Stomach smooth muscle (tissue), 2 donors: ENCODE measurements around the gene APOB.

ENCODE experiments used
- H3K27ac ChIP-seq: one replicate; pipeline ENCODE4 v1.7.0; 2013; ENCODE audit warnings: mild to moderate bottlenecking, low read length, inconsistent platforms
- H3K27me3 ChIP-seq, 2 donors: one replicate each; pipeline ENCODE4 v1.7.0; 2013; ENCODE audit warnings: low read length in 2 of 2; ENCODE audit not compliant: insufficient read depth in 2 of 2, control insufficient read depth in 1 of 2
- H3K36me3 ChIP-seq, 2 donors: one replicate each; pipeline ENCODE4 v1.7.0; 2013; ENCODE audit warnings: low read length in 2 of 2; ENCODE audit not compliant: control insufficient read depth in 2 of 2, insufficient read depth in 2 of 2
- H3K4me1 ChIP-seq: one replicate; pipeline ENCODE4 v1.7.0; 2013; ENCODE audit warnings: low read length; ENCODE audit not compliant: control insufficient read depth, insufficient read depth
- H3K4me3 ChIP-seq, 2 donors: one replicate each; pipeline ENCODE4 v1.7.0; 2013; ENCODE audit warnings: low read length in 2 of 2
- H3K9ac ChIP-seq, 2 donors: one replicate each; pipeline ENCODE4 v1.7.0; 2013; ENCODE audit warnings: low read length in 2 of 2, mild to moderate bottlenecking in 1 of 2
- H3K9me3 ChIP-seq, 2 donors: one replicate each; pipeline ENCODE4 v1.7.0; 2013; ENCODE audit warnings: low read length in 2 of 2; ENCODE audit not compliant: control insufficient read depth in 2 of 2
- donor health status: healthy.
- donor health status: Pancreatic carcinoma.

Gene APOB

GRCh38 chr2:21022792-21023367 is 21.0 kb downstream of the APOB start:
- H3K27me3 ChIP-seq = no peaks in the 10 kb centered on the region
- no peak overlapping the region for H3K27ac ChIP-seq
- no peaks in the 10 kb centered on the region for H3K9me3 ChIP-seq
- no peaks in the 10 kb centered on the region for H3K36me3 ChIP-seq
- no peak overlapping the region for H3K9ac ChIP-seq
- H3K4me1 ChIP-seq = no peaks in the 10 kb centered on the region
- H3K4me3 ChIP-seq = no peak overlapping the region

GRCh38 chr2:21021430-21021829 is 22.4 kb downstream of the APOB start:
- Histone ChIP-seq H3K27ac (no peak overlapping the region), H3K27me3 (no peaks in the 10 kb centered on the region), H3K4me3 (no peak overlapping the region), H3K36me3 (no peaks in the 10 kb centered on the region), H3K4me1 (no peaks in the 10 kb centered on the region), H3K9me3 (no peaks in the 10 kb centered on the region), H3K9ac (no peak overlapping the region)

- H3K27ac ChIP-seq = no peak overlapping the region
- H3K9ac ChIP-seq = no peak overlapping the region
- H3K9me3 ChIP-seq = no peaks in the 10 kb centered on the region
- H3K36me3 ChIP-seq = no peaks in the 10 kb centered on the region
- H3K4me1 ChIP-seq = no peaks in the 10 kb centered on the region
- no peaks in the 10 kb centered on the region for H3K27me3 ChIP-seq
- H3K4me3 ChIP-seq = no peak overlapping the region
These were observed 23.1 kb downstream of the APOB start for GRCh38 chr2:21020668-21021288.

GRCh38 chr2:21020031-21020667 is 23.7 kb downstream of the APOB start:
- no peaks in the 10 kb centered on the region for H3K36me3 ChIP-seq
- no peak overlapping the region for H3K4me3 ChIP-seq
- no peaks in the 10 kb centered on the region for H3K27me3 ChIP-seq
- H3K9ac ChIP-seq = no peak overlapping the region
- H3K4me1 ChIP-seq = no peaks in the 10 kb centered on the region
- H3K27ac ChIP-seq = no peak overlapping the region
- H3K9me3 ChIP-seq = no peaks in the 10 kb centered on the region

GRCh38 chr2:21019678-21020021 is 24.2 kb downstream of the APOB start:
- no peaks in the 10 kb centered on the region for H3K4me1 ChIP-seq
- no peak overlapping the region for H3K4me3 ChIP-seq
- H3K9ac ChIP-seq = no peak overlapping the region
- no peaks in the 10 kb centered on the region for H3K9me3 ChIP-seq
- no peaks in the 10 kb centered on the region for H3K36me3 ChIP-seq
- H3K27me3 ChIP-seq = no peaks in the 10 kb centered on the region
- no peak overlapping the region for H3K27ac ChIP-seq

GRCh38 chr2:21019000-21019677 is 24.7 kb downstream of the APOB start:
- no peak overlapping the region for H3K27ac ChIP-seq
- H3K27me3 ChIP-seq = no peaks in the 10 kb centered on the region
- no peak overlapping the region for H3K4me3 ChIP-seq
- no peaks in the 10 kb centered on the region for H3K36me3 ChIP-seq
- no peak overlapping the region for H3K9ac ChIP-seq
- H3K4me1 ChIP-seq = no peaks in the 10 kb centered on the region
- no peaks in the 10 kb centered on the region for H3K9me3 ChIP-seq

GRCh38 chr2:21018290-21018689 is 25.6 kb downstream of the APOB start:
- Histone ChIP-seq H3K9me3 (no peaks in the 10 kb centered on the region), H3K9ac (no peak overlapping the region), H3K27ac (no peak overlapping the region), H3K36me3 (no peaks in the 10 kb centered on the region), H3K27me3 (no peaks in the 10 kb centered on the region), H3K4me1 (no peaks in the 10 kb centered on the region), H3K4me3 (no peak overlapping the region)

GRCh38 chr2:21017748-21018276 is 26.1 kb downstream of the APOB start:
- Histone ChIP-seq H3K27ac (no peak overlapping the region), H3K27me3 (no peaks in the 10 kb centered on the region), H3K4me1 (no peaks in the 10 kb centered on the region), H3K36me3 (no peaks in the 10 kb centered on the region), H3K9me3 (no peaks in the 10 kb centered on the region), H3K4me3 (no peak overlapping the region), H3K9ac (no peak overlapping the region)

GRCh38 chr2:21015281-21015645 is 28.6 kb downstream of the APOB start:
- peaks cover 0 to 7% of the 10 kb centered on the region in 2 donors for H3K9me3 ChIP-seq
- no peak overlapping the region for H3K27ac ChIP-seq
- H3K36me3 ChIP-seq = no peaks in the 10 kb centered on the region
- no peaks in the 10 kb centered on the region for H3K27me3 ChIP-seq
- no peak overlapping the region for H3K4me3 ChIP-seq
- H3K9ac ChIP-seq = no peak overlapping the region
- H3K4me1 ChIP-seq = no peaks in the 10 kb centered on the region

- H3K36me3 ChIP-seq = no peaks in the 10 kb centered on the region
- peaks cover 0 to 7% of the 10 kb centered on the region in 2 donors for H3K9me3 ChIP-seq
- no peak overlapping the region for H3K4me3 ChIP-seq
- no peaks in the 10 kb centered on the region for H3K4me1 ChIP-seq
- H3K27me3 ChIP-seq = no peaks in the 10 kb centered on the region
- H3K27ac ChIP-seq = no peak overlapping the region
- no peak overlapping the region for H3K9ac ChIP-seq
These were observed 29.3 kb downstream of the APOB start for GRCh38 chr2:21014364-21015280.
